HepG2 (cell line): ENCODE data around the gene DCTN2. TPM values are rescaled to one million over a fixed set of nuclear protein-coding genes. Genes with fewer than 3 reads are reported as not detected.

Source experiments
- ARHGAP35 ChIP-seq: sonication (generic); formaldehyde crosslinking; IDR thresholded peaks from 2 replicates; pipeline ENCODE4 v1.9.0; 2022; ENCODE audit warnings: mild to moderate bottlenecking, inconsistent platforms, moderate library complexity, missing genetic modification reagents, borderline replicate concordance
- BCL3 ChIP-seq: sonication (generic); formaldehyde crosslinking; IDR thresholded peaks from 2 replicates; pipeline ENCODE4 v1.5.1; 2020; ENCODE audit warnings: mild to moderate bottlenecking, missing genetic modification reagents, moderate library complexity
- FOXA3 ChIP-seq: IDR thresholded peaks from 2 replicates; pipeline ENCODE4 v1.6.1; 2016; ENCODE audit warnings: missing genetic modification reagents, missing compliant biosample characterization
- GTF2F1 ChIP-seq: fragments of 150-350 bp; IDR thresholded peaks from 2 replicates; pipeline ENCODE4 v1.6.1; 2014; ENCODE audit warnings: low read length
- KLF15 ChIP-seq: sonication (generic); formaldehyde crosslinking; IDR thresholded peaks from 2 replicates; pipeline ENCODE4 v1.8.1; 2023; ENCODE audit warnings: borderline replicate concordance, mild to moderate bottlenecking, inconsistent platforms, missing genetic modification reagents, mixed read lengths
- MLX ChIP-seq: IDR thresholded peaks from 2 replicates; pipeline ENCODE4 v1.6.1; 2016
- NCOA2 ChIP-seq: sonication (generic); formaldehyde crosslinking; IDR thresholded peaks from 2 replicates; pipeline ENCODE4 v1.8.0; 2022; ENCODE audit warnings: inconsistent platforms
- NONO ChIP-seq, 2 experiments: fragments of 450-650 bp in 1 of 2; sonication (generic) in 1 of 2; formaldehyde crosslinking in 1 of 2; IDR thresholded peaks in 1 of 2; conservative IDR thresholded peaks in 1 of 2; 2 replicates each; pipeline versions ENCODE4 v1.6.1 to v1.8.0; 2017 to 2022; ENCODE audit warnings: mild to moderate bottlenecking in 1 of 2, missing genetic modification reagents in 1 of 2, moderate library complexity in 1 of 2
- RELA ChIP-seq: sonication (generic); formaldehyde crosslinking; IDR thresholded peaks from 2 replicates; pipeline ENCODE4 v1.4.0; 2020; ENCODE audit warnings: missing genetic modification reagents
- SMAD1 ChIP-seq: sonication (generic); formaldehyde crosslinking; IDR thresholded peaks from 2 replicates; pipeline ENCODE4 v1.4.0; 2020; ENCODE audit warnings: missing genetic modification reagents, low read depth, mild to moderate bottlenecking, borderline replicate concordance
- ZBTB1 ChIP-seq: sonication (generic); formaldehyde crosslinking; IDR thresholded peaks from 2 replicates; pipeline ENCODE4 v1.4.0; 2020; ENCODE audit warnings: missing genetic modification reagents, borderline replicate concordance
- ZNF232 ChIP-seq: sonication (generic); formaldehyde crosslinking; IDR thresholded peaks from 2 replicates; pipeline ENCODE4 v1.4.0; 2020; ENCODE audit warnings: missing genetic modification reagents, borderline replicate concordance
- ZNF574 ChIP-seq: sonication (generic); formaldehyde crosslinking; IDR thresholded peaks from 2 replicates; pipeline ENCODE4 v1.4.0; 2020; ENCODE audit warnings: missing genetic modification reagents
- ZNF775 ChIP-seq: sonication (generic); formaldehyde crosslinking; IDR thresholded peaks from 2 replicates; pipeline ENCODE4 v1.4.0; 2020; ENCODE audit warnings: missing genetic modification reagents, mild to moderate bottlenecking, moderate library complexity, borderline replicate concordance
- ZNF792 ChIP-seq: IDR thresholded peaks from 2 replicates; pipeline ENCODE4 v1.6.1; 2016
- polyA plus RNA-seq, 8 experiments: library from polyadenylated mRNA; depleted of rRNA in 3 of 8; stranded (reverse) in 7 of 8; unstranded in 1 of 8; fragments of >200 nt; fragmentation: Illumina TruSeq in 4 of 8; extraction: Trizol in 4 of 8; gene quantifications; 2 replicates each; pipeline versions ENCODE4 v1.2.1 to v1.2.3, GENCODE V29; 2011 to 2016; ENCODE audit warnings: low read depth in 4 of 8, missing spikeins in 1 of 8, mixed read lengths in 1 of 8; ENCODE audit not compliant: insufficient read depth in 1 of 8
- total RNA-seq, 5 experiments: library from RNA; depleted of rRNA; stranded (reverse); fragments of >200 nt; fragmentation: Illumina TruSeq; extraction: Trizol; gene quantifications; 2 replicates each; pipeline ENCODE4 v1.2.3, GENCODE V29; 2016; ENCODE audit warnings: low read depth in 1 of 5
- TF ChIP-seq, protein P1 (sequence below): IDR thresholded peaks from 2 replicates; pipeline ENCODE4 v1.6.1; 2016; ENCODE audit warnings: missing genetic modification reagents, missing compliant biosample characterization
- TF ChIP-seq, protein P2 (sequence below): sonication (generic); formaldehyde crosslinking; IDR thresholded peaks from 2 replicates; pipeline ENCODE4 v1.5.0; 2020; ENCODE audit warnings: missing genetic modification reagents
- TF ChIP-seq, protein P3 (sequence below): sonication (generic); formaldehyde crosslinking; IDR thresholded peaks from 2 replicates; pipeline ENCODE4 v1.8.0; 2022; ENCODE audit warnings: missing genetic modification reagents, mild to moderate bottlenecking, borderline replicate concordance

The DCTN2 gene
- total and polyA plus RNA-seq, 2 of the 13 experiments (the other 11 are each of a cell fraction or from before 2014, with no cell fraction given): 72.0 to 77.4 TPM

DNA sequence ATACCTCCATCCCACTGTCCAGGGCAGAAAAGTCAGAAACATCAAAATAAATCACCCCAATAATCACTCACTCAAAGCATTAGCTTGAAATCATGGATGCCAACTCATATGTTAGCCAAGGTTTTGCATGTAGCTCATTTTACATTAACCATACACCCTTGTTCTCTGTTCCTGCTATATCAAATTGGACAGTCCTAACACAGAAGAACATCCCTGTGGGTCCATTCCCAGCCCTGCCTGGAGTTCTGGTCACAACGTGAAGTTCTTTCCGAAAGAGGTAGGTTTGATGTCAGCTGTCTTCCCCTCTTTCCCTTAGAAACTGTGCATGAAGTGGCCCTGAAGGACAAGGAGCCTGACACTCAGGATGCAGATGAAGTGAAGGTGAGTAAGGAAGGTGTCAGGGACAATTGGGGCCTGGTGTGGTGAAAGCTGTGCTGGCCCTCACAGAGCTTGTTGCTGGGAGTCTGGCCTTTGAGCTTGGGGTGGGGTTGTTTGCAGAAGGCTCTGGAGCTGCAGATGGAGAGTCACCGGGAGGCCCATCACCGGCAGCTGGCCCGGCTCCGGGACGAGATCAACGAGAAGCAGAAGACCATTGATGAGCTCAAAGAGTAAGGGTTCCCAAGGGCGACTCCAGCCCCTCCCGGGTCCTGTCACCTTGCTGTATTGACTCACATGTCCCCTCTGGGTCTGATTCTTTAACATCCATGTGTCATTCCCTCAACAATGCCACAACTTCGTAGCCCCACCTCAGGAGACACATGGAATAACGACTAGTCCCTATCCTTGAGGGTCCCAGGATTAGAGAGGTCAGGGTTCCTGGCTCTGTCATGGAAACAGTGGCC lies 29.0 kb upstream of the DCTN2 start (continued):
- TF ChIP-seq BCL3 (CRISPR knock-in tag): no peak
- TF ChIP-seq GTF2F1: no peak
- TF ChIP-seq, protein P1, sequence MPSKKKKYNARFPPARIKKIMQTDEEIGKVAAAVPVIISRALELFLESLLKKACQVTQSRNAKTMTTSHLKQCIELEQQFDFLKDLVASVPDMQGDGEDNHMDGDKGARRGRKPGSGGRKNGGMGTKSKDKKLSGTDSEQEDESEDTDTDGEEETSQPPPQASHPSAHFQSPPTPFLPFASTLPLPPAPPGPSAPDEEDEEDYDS (CRISPR knock-in tag): peak; percentile 66
- TF ChIP-seq, protein P2, sequence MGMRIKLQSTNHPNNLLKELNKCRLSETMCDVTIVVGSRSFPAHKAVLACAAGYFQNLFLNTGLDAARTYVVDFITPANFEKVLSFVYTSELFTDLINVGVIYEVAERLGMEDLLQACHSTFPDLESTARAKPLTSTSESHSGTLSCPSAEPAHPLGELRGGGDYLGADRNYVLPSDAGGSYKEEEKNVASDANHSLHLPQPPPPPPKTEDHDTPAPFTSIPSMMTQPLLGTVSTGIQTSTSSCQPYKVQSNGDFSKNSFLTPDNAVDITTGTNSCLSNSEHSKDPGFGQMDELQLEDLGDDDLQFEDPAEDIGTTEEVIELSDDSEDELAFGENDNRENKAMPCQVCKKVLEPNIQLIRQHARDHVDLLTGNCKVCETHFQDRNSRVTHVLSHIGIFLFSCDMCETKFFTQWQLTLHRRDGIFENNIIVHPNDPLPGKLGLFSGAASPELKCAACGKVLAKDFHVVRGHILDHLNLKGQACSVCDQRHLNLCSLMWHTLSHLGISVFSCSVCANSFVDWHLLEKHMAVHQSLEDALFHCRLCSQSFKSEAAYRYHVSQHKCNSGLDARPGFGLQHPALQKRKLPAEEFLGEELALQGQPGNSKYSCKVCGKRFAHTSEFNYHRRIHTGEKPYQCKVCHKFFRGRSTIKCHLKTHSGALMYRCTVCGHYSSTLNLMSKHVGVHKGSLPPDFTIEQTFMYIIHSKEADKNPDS (CRISPR knock-in tag): no peak
- peak; percentile 23; the same call in 1 of the 2 replicates for TF ChIP-seq ARHGAP35 (CRISPR knock-in tag)
- peak; percentile 75; the same call in 1 of the 2 replicates for TF ChIP-seq ZNF232 (CRISPR knock-in tag)
- no peak for TF ChIP-seq ZNF775 (CRISPR knock-in tag)
- peak; percentile 75 for TF ChIP-seq ZNF574
- TF ChIP-seq NCOA2 (CRISPR knock-in tag): peak; percentile 55; the same call in 1 of the 2 replicates
- TF ChIP-seq RELA (CRISPR knock-in tag): no peak
- no peak for TF ChIP-seq NONO (IDR thresholded peaks at IDR 0.05)
- peak; percentile 70; the same call in 1 of the 2 replicates for TF ChIP-seq NONO (CRISPR knock-in tag; conservative IDR thresholded peaks at IDR 0.05)
- TF ChIP-seq FOXA3 (CRISPR knock-in tag): peak; percentile 76
- TF ChIP-seq MLX (CRISPR knock-in tag): no peak
- no peak for TF ChIP-seq ZBTB1
- no peak for TF ChIP-seq KLF15 (CRISPR knock-in tag)
- TF ChIP-seq SMAD1 (CRISPR knock-in tag): peak; percentile 62; the same call in 1 of the 2 replicates
- TF ChIP-seq ZNF792: peak; percentile 84; the same call in 1 of the 2 replicates
- TF ChIP-seq, protein P3, sequence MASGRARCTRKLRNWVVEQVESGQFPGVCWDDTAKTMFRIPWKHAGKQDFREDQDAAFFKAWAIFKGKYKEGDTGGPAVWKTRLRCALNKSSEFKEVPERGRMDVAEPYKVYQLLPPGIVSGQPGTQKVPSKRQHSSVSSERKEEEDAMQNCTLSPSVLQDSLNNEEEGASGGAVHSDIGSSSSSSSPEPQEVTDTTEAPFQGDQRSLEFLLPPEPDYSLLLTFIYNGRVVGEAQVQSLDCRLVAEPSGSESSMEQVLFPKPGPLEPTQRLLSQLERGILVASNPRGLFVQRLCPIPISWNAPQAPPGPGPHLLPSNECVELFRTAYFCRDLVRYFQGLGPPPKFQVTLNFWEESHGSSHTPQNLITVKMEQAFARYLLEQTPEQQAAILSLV (CRISPR knock-in tag): 0 out of 2 replicates have a peak, but pooled peaks have one; percentile 42
